ENCODE measurements around the gene LMBRD2.

DNA sequence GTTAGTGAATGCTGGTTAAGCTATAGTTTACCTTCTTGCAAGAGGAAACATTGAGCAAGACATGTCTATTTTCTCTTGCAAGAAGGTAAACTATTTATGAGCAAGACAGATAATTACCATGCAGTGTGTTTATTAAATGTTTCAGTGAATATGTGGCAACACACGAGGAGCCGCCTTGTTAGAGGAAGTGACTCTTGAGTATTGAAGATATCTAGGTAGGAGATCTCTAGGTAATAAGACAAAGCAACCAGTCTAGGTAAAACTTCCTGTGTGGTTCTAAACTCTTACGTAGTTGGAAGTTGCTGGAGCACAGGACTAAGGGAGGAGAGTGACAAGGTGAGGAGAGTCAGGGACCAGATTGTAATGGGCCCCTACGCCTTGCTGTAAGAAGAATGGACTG lies 17.1 kb upstream of the LMBRD2 start:
- TF ChIP-seq, protein P1, sequence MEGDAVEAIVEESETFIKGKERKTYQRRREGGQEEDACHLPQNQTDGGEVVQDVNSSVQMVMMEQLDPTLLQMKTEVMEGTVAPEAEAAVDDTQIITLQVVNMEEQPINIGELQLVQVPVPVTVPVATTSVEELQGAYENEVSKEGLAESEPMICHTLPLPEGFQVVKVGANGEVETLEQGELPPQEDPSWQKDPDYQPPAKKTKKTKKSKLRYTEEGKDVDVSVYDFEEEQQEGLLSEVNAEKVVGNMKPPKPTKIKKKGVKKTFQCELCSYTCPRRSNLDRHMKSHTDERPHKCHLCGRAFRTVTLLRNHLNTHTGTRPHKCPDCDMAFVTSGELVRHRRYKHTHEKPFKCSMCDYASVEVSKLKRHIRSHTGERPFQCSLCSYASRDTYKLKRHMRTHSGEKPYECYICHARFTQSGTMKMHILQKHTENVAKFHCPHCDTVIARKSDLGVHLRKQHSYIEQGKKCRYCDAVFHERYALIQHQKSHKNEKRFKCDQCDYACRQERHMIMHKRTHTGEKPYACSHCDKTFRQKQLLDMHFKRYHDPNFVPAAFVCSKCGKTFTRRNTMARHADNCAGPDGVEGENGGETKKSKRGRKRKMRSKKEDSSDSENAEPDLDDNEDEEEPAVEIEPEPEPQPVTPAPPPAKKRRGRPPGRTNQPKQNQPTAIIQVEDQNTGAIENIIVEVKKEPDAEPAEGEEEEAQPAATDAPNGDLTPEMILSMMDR (IDR thresholded peaks at IDR 0.05) = no peak
- no peak for TF ChIP-seq EP300 (IDR thresholded peaks at IDR 0.05; ENCODE audit: low read depth)
- TF ChIP-seq POLR2A (IDR thresholded peaks at IDR 0.05) = no peak
- TF ChIP-seq POLR2AphosphoS5 (IDR thresholded peaks at IDR 0.05) = no peak
